ENCODE results near the gene CCDC74B.
A peak's percentile ranks its signal among the peaks of the same experiment; 100 is the strongest.
"Not testable (repeated sequence)": the region's sequence is repeated elsewhere in the genome, so short reads cannot be mapped to it uniquely, and the experiment has no call there.

Gene CCDC74B

GRCh38 chr2:130145006-130145414 is at the start of gene CCDC74B:
Gene CCDC74B, minus strand, starts transcription at chr2:130145112. Its CDS starts 116 bp downstream, at chr2:130144996.
- peak in 1 of 2 donors; percentile 11 for DNase-seq (ENCODE audit: low read depth in 1 of 2, low spot score in 1 of 2)

- DNase-seq (ENCODE audit: low read depth in 1 of 2, low spot score in 1 of 2), result not testable (repeated sequence)
Measured at GRCh38 chr2:130193824-130194223, 48.9 kb upstream of the CCDC74B start.

GRCh38 chr2:130192451-130192850 is 47.5 kb upstream of the CCDC74B start:
- DNase-seq (ENCODE audit: low read depth in 1 of 2, low spot score in 1 of 2), result not testable (repeated sequence)

GRCh38 chr2:130191319-130191718 is 46.4 kb upstream of the CCDC74B start:
- DNase-seq (ENCODE audit: low read depth in 1 of 2, low spot score in 1 of 2), result not testable (repeated sequence)

GRCh38 chr2:130190237-130190636 is 45.3 kb upstream of the CCDC74B start:
- no peak for DNase-seq (ENCODE audit: low read depth in 1 of 2, low spot score in 1 of 2)

- DNase-seq (ENCODE audit: low read depth in 1 of 2, low spot score in 1 of 2), result not testable (repeated sequence)
Measured at GRCh38 chr2:130188958-130189357, 44.0 kb upstream of the CCDC74B start.

GRCh38 chr2:130187859-130188792 is 43.2 kb upstream of the CCDC74B start:
- not testable (repeated sequence) for DNase-seq (ENCODE audit: low read depth in 1 of 2, low spot score in 1 of 2)

GRCh38 chr2:130187268-130187667 is 42.4 kb upstream of the CCDC74B start:
- DNase-seq (ENCODE audit: low read depth in 1 of 2, low spot score in 1 of 2), result no peak

- no peak for DNase-seq (ENCODE audit: low read depth in 1 of 2, low spot score in 1 of 2)
Measured at GRCh38 chr2:130186391-130186790, 41.5 kb upstream of the CCDC74B start.

- DNase-seq (ENCODE audit: low read depth in 1 of 2, low spot score in 1 of 2), result no peak
Measured at GRCh38 chr2:130185896-130186295, 41.0 kb upstream of the CCDC74B start.

GRCh38 chr2:130185436-130185835 is 40.5 kb upstream of the CCDC74B start:
- no peak for DNase-seq (ENCODE audit: low read depth in 1 of 2, low spot score in 1 of 2)

- DNase-seq (ENCODE audit: low read depth in 1 of 2, low spot score in 1 of 2), result no peak
Measured at GRCh38 chr2:130183512-130184373, 38.8 kb upstream of the CCDC74B start.

GRCh38 chr2:130182826-130183511 is 38.1 kb upstream of the CCDC74B start:
- DNase-seq (ENCODE audit: low read depth in 1 of 2, low spot score in 1 of 2), result not testable (repeated sequence)

- peak; percentile 86 to 88 for DNase-seq (ENCODE audit: low read depth in 1 of 2, low spot score in 1 of 2)
Measured at GRCh38 chr2:130181880-130182682, 37.2 kb upstream of the CCDC74B start, which contains the start of gene MZT2B. Gene MZT2B, plus strand, starts transcription at chr2:130182262. Its CDS starts 21 bp downstream, at chr2:130182283.

- DNase-seq (ENCODE audit: low read depth in 1 of 2, low spot score in 1 of 2), result peak; percentile 96 to 97
Measured at GRCh38 chr2:130181325-130181879, 36.5 kb upstream of the CCDC74B start, which contains the start of gene SMPD4. Gene SMPD4, minus strand, starts transcription at chr2:130181602. Its CDS starts 5,010 bp downstream, at chr2:130176592.

GRCh38 chr2:130180404-130181324 is 35.8 kb upstream of the CCDC74B start:
- not testable (repeated sequence) for DNase-seq (ENCODE audit: low read depth in 1 of 2, low spot score in 1 of 2)

GRCh38 chr2:130174866-130175265 is 30.0 kb upstream of the CCDC74B start:
- not testable (repeated sequence) for DNase-seq (ENCODE audit: low read depth in 1 of 2, low spot score in 1 of 2)

GRCh38 chr2:130169896-130170295 is 25.0 kb upstream of the CCDC74B start:
- DNase-seq (ENCODE audit: low read depth in 1 of 2, low spot score in 1 of 2), result no peak

Measured in activated CD4-positive, alpha-beta T cell treated with anti-CD3 and anti-CD28 coated beads, Interleukin-2, amount 50 U/mL, for 24 hours (primary cell).